GM19099 (cell line): ENCODE results near the gene BTBD2.

Experiments used
- POLR2A ChIP-seq: IDR thresholded peaks from 3 replicates; pipeline ENCODE4 v1.6.1; 2011; ENCODE audit warnings: low read depth; ENCODE audit not compliant: insufficient read length; ENCODE audit errors: extremely low read depth

BTBD2 gene

GRCh38 chr19:1970806-1971502, 44.6 kb downstream of the BTBD2 start:
- no peak for TF ChIP-seq POLR2A

GRCh38 chr19:1970003-1970805, 45.3 kb downstream of the BTBD2 start:
- no peak for TF ChIP-seq POLR2A

- no peak for TF ChIP-seq POLR2A
Measured at GRCh38 chr19:1969176-1970002, 46.1 kb downstream of the BTBD2 start.

GRCh38 chr19:1968279-1969175, 47.0 kb downstream of the BTBD2 start:
- TF ChIP-seq POLR2A, result no peak

GRCh38 chr19:1967087-1967608, 48.4 kb downstream of the BTBD2 start:
- no peak for TF ChIP-seq POLR2A

GRCh38 chr19:1962674-1963073, 52.8 kb downstream of the BTBD2 start:
- TF ChIP-seq POLR2A, result no peak

GRCh38 chr19:1961000-1961883, 54.3 kb downstream of the BTBD2 start:
- TF ChIP-seq POLR2A, result no peak

- TF ChIP-seq POLR2A, result no peak
Measured at GRCh38 chr19:1959928-1960589, 55.5 kb downstream of the BTBD2 start.

- TF ChIP-seq POLR2A, result no peak
Measured at GRCh38 chr19:1957562-1958248, 57.8 kb downstream of the BTBD2 start.

- TF ChIP-seq POLR2A, result no peak
Measured at GRCh38 chr19:1956868-1957492, 58.5 kb downstream of the BTBD2 start.

- TF ChIP-seq POLR2A, result no peak
Measured at GRCh38 chr19:1956122-1956494, 59.4 kb downstream of the BTBD2 start.
